ENCODE data around the gene RPS27A.
"Not testable (repeated sequence)": the region's sequence is repeated elsewhere in the genome, so short reads cannot be mapped to it uniquely, and the experiment has no call there.

RPS27A gene

GRCh38 chr2:55231546-55232083, 873 bp upstream of the RPS27A start:
- Mint-ChIP-seq H3K27me3 (no peaks in the 10 kb centered on the region), H3K27ac (peak overlapping the region; percentile 98), H3K4me1 (peaks cover 60% of the 10 kb centered on the region), H3K36me3 (peaks cover 30% of the 10 kb centered on the region), H3K9me3 (no peaks in the 10 kb centered on the region), H3K4me3 (peak overlapping the region; percentile 99)

GRCh38 chr2:55232863-55233657, 572 bp downstream of the RPS27A start:
- Mint-ChIP-seq H3K4me3 (peak overlapping the region; percentile 99), H3K27me3 (no peaks in the 10 kb centered on the region), H3K27ac (peak overlapping the region; percentile 98), H3K36me3 (peaks cover 31% of the 10 kb centered on the region), H3K4me1 (peaks cover 47% of the 10 kb centered on the region), H3K9me3 (no peaks in the 10 kb centered on the region)

GRCh38 chr2:55233658-55233940, 1.1 kb downstream of the RPS27A start:
- H3K4me1 Mint-ChIP-seq: peaks cover 42% of the 10 kb centered on the region
- H3K9me3 Mint-ChIP-seq: no peaks in the 10 kb centered on the region
- no peaks in the 10 kb centered on the region for H3K27me3 Mint-ChIP-seq
- peak overlapping the region; percentile 98 for H3K27ac Mint-ChIP-seq
- H3K36me3 Mint-ChIP-seq: peaks cover 31% of the 10 kb centered on the region
- H3K4me3 Mint-ChIP-seq: peak overlapping the region; percentile 99

- H3K4me1 Mint-ChIP-seq: peaks cover 37% of the 10 kb centered on the region
- H3K9me3 Mint-ChIP-seq: no peaks in the 10 kb centered on the region
- H3K4me3 Mint-ChIP-seq: peak overlapping the region; percentile 99
- H3K27me3 Mint-ChIP-seq: no peaks in the 10 kb centered on the region
- H3K36me3 Mint-ChIP-seq: peaks cover 30% of the 10 kb centered on the region
- peak overlapping the region; percentile 68 for H3K27ac Mint-ChIP-seq
Observed at GRCh38 chr2:55235724-55236538, 3.4 kb downstream of the RPS27A start.

- H3K27me3 Mint-ChIP-seq: no peaks in the 10 kb centered on the region
- H3K36me3 Mint-ChIP-seq: peaks cover 30% of the 10 kb centered on the region
- no peak overlapping the region for H3K27ac Mint-ChIP-seq
- no peak overlapping the region for H3K4me3 Mint-ChIP-seq
- H3K4me1 Mint-ChIP-seq: peaks cover 31% of the 10 kb centered on the region
- no peaks in the 10 kb centered on the region for H3K9me3 Mint-ChIP-seq
Observed at GRCh38 chr2:55236992-55237543, 4.6 kb downstream of the RPS27A start.

- Mint-ChIP-seq H3K9me3 (no peaks in the 10 kb centered on the region), H3K27ac (no peak overlapping the region), H3K4me3 (no peak overlapping the region), H3K36me3 (peaks cover 16% of the 10 kb centered on the region), H3K4me1 (peaks cover 17% of the 10 kb centered on the region), H3K27me3 (no peaks in the 10 kb centered on the region)
Observed at GRCh38 chr2:55239656-55240222, 7.3 kb downstream of the RPS27A start.

GRCh38 chr2:55241582-55241981, 9.1 kb downstream of the RPS27A start:
- H3K27me3 Mint-ChIP-seq, H3K36me3 Mint-ChIP-seq, H3K9me3 Mint-ChIP-seq, H3K4me3 Mint-ChIP-seq, H3K27ac Mint-ChIP-seq: not testable (repeated sequence)
- peaks cover 11% of the 10 kb centered on the region for H3K4me1 Mint-ChIP-seq

GRCh38 chr2:55242617-55243016, 10.1 kb downstream of the RPS27A start:
- Mint-ChIP-seq H3K27ac (no peak overlapping the region), H3K9me3 (no peaks in the 10 kb centered on the region), H3K4me3 (no peak overlapping the region), H3K27me3 (no peaks in the 10 kb centered on the region), H3K4me1 (peaks cover 11% of the 10 kb centered on the region), H3K36me3 (peaks cover 10% of the 10 kb centered on the region)

GRCh38 chr2:55245411-55245810, 12.9 kb downstream of the RPS27A start:
- H3K27ac Mint-ChIP-seq: no peak overlapping the region
- no peaks in the 10 kb centered on the region for H3K4me1 Mint-ChIP-seq
- peaks cover 13% of the 10 kb centered on the region for H3K36me3 Mint-ChIP-seq
- H3K27me3 Mint-ChIP-seq: no peaks in the 10 kb centered on the region
- H3K4me3 Mint-ChIP-seq: no peak overlapping the region
- no peaks in the 10 kb centered on the region for H3K9me3 Mint-ChIP-seq

- Mint-ChIP-seq H3K36me3 (peaks cover 13% of the 10 kb centered on the region), H3K27me3 (no peaks in the 10 kb centered on the region), H3K9me3 (no peaks in the 10 kb centered on the region), H3K4me3 (no peak overlapping the region), H3K4me1 (no peaks in the 10 kb centered on the region), H3K27ac (no peak overlapping the region)
Observed at GRCh38 chr2:55247025-55247424, 14.5 kb downstream of the RPS27A start.

- H3K9me3 Mint-ChIP-seq: no peaks in the 10 kb centered on the region
- no peak overlapping the region for H3K4me3 Mint-ChIP-seq
- peaks cover 14% of the 10 kb centered on the region for H3K36me3 Mint-ChIP-seq
- H3K4me1 Mint-ChIP-seq: no peaks in the 10 kb centered on the region
- no peak overlapping the region for H3K27ac Mint-ChIP-seq
- H3K27me3 Mint-ChIP-seq: no peaks in the 10 kb centered on the region
Observed at GRCh38 chr2:55252832-55253231, 20.3 kb downstream of the RPS27A start.

- H3K9me3 Mint-ChIP-seq, H3K27ac Mint-ChIP-seq, H3K4me3 Mint-ChIP-seq, H3K27me3 Mint-ChIP-seq, H3K36me3 Mint-ChIP-seq, H3K4me1 Mint-ChIP-seq: not testable (repeated sequence)
Observed at GRCh38 chr2:55259586-55259985, 27.1 kb downstream of the RPS27A start.

GRCh38 chr2:55268288-55268906, 35.9 kb downstream of the RPS27A start:
- Mint-ChIP-seq H3K27me3 (peaks cover 2% of the 10 kb centered on the region), H3K4me3 (peak overlapping the region; percentile 98), H3K9me3 (no peaks in the 10 kb centered on the region), H3K36me3 (peaks cover 6% of the 10 kb centered on the region), H3K4me1 (peaks cover 16% of the 10 kb centered on the region), H3K27ac (peak overlapping the region; percentile 96)

GRCh38 chr2:55268907-55269644, 36.6 kb downstream of the RPS27A start, which contains the start of gene MTIF2:
MTIF2 (minus strand) TSS chr2:55269231; CDS start chr2:55263858, 5,373 bp downstream.
- Mint-ChIP-seq H3K27me3 (peaks cover 2% of the 10 kb centered on the region), H3K36me3 (peaks cover 4% of the 10 kb centered on the region), H3K27ac (peak within 1 kb of the TSS; percentile 96), H3K4me3 (peak within 1 kb of the TSS; percentile 98), H3K9me3 (no peaks in the 10 kb centered on the region), H3K4me1 (peaks cover 16% of the 10 kb centered on the region)

- H3K27me3 Mint-ChIP-seq: peaks cover 2% of the 10 kb centered on the region
- H3K9me3 Mint-ChIP-seq: no peaks in the 10 kb centered on the region
- H3K36me3 Mint-ChIP-seq: peaks cover 2% of the 10 kb centered on the region
- peaks cover 16% of the 10 kb centered on the region for H3K4me1 Mint-ChIP-seq
- H3K27ac Mint-ChIP-seq: peak overlapping the region; percentile 96
- H3K4me3 Mint-ChIP-seq: peak overlapping the region; percentile 98
Observed at GRCh38 chr2:55269645-55269990, 37.1 kb downstream of the RPS27A start.

All from activated naive CD4-positive, alpha-beta T cell treated with anti-CD3 and anti-CD28 coated beads, Interleukin-2, amount 50 U/mL, for 24 hours (primary cell).